GM12874 (cell line): ENCODE measurements around the gene PINK1.
A peak's percentile ranks its signal among the peaks of the same experiment; 100 is the strongest.

Experiments
- CTCF ChIP-seq: IDR thresholded peaks from 2 replicates; pipeline ENCODE4 v1.5.1; 2011; ENCODE audit warnings: low read depth, mild to moderate bottlenecking, control low read depth, low read length, moderate library complexity; ENCODE audit not compliant: insufficient read depth

PINK1 gene

GRCh38 chr1:20633190-20634064, at the start of gene PINK1:
Gene PINK1, plus strand, starts transcription at chr1:20633458. Its CDS starts 91 bp downstream, at chr1:20633549.
- TF ChIP-seq CTCF: peak; percentile 100

- TF ChIP-seq CTCF: no peak
Measured at GRCh38 chr1:20584890-20585289, 48.4 kb upstream of the PINK1 start.

- TF ChIP-seq CTCF: no peak
Measured at GRCh38 chr1:20586953-20587660, 46.2 kb upstream of the PINK1 start.

- TF ChIP-seq CTCF: no peak
Measured at GRCh38 chr1:20587661-20588053, 45.6 kb upstream of the PINK1 start.

GRCh38 chr1:20588634-20589225, 44.5 kb upstream of the PINK1 start, which contains the start of gene CDA:
Gene CDA, plus strand, starts transcription at chr1:20589097. Its CDS starts 33 bp downstream, at chr1:20589130.
- no peak for TF ChIP-seq CTCF

GRCh38 chr1:20589331-20590278, 43.7 kb upstream of the PINK1 start:
- no peak for TF ChIP-seq CTCF
